GM21528 (cell line): ENCODE data around the gene SYP.

Source experiments
- ATAC-seq: cut with Tn5 transposase; IDR thresholded peaks from one replicate; pipeline ENCODE4 v1.9.1; 2021; ENCODE audit warnings: mild to moderate bottlenecking, moderate library complexity; ENCODE audit not compliant: unreplicated experiment, low FRiP score

The SYP gene

GRCh38 chrX:49192722-49193328 lies 7.2 kb downstream of the SYP start:
- no peak for ATAC-seq

- peak; percentile 26 for ATAC-seq
These were observed 8.4 kb downstream of the SYP start for GRCh38 chrX:49191574-49192011.

- peak; percentile 88 for ATAC-seq
These were observed 9.0 kb downstream of the SYP start for GRCh38 chrX:49190821-49191573.

DNA sequence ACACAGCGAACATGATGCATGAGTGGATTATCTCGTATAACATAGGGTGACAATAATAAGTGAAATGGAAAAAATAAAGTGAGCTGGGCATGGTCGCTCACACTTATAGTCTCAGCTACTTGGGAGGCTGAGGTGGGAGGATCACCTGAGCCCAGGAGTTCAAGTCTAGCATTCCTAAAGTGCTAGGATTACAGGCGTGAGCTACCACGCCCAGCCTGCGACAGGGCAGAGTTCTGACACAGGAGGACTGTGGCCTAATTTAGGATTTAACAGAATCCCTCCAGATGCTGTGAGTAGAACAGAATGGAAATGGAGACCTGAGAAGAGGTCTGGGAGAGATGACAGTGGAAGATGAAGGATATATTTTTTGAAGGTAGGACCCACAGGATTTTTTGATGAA lies 10.4 kb downstream of the SYP start:
- ATAC-seq: no peak

GRCh38 chrX:49188468-49189076 lies 11.4 kb downstream of the SYP start:
- no peak for ATAC-seq

DNA sequence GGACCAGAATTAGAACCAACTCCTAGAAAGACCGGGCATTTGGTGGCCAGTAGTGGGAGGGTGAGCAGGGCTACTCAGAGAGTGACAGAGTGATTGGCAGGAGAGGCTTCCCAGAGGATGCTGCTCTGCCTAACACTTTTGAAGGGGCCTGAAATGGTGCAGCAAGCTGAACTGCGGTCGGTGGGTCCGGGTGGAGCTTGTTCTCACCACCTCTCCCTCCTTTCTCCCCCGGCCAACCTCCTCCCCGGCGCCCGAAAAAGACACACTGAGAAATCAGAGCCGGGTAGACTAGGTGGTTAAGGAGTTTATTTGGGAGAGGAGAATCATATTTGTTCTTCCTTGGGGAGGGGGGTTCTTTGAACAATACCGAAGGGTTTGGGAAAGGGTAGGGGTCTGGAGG lies 12.5 kb downstream of the SYP start:
- ATAC-seq: no peak

DNA sequence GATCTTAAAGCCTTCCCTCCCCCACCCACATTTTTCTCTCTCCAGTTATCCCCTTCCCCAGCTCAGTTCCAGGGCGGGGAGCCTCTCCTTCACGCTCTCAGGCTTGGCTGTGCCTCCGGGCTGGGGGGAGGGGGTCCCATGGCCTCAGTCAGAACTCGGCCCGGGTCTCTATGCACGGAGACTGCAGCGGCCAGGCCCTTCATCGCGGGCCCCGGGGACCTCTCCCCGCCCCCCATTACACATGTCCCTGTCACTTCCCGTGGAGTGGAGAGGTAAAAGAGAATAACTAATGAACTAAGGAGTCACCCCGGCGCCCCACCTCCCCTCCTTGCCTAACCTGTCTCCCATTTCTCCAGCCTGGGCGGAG lies 13.0 kb downstream of the SYP start:
- ATAC-seq: no peak

GRCh38 chrX:49186125-49187027 lies 13.6 kb downstream of the SYP start, which contains the start of gene PRICKLE3:
Gene PRICKLE3, minus strand, starts transcription at chrX:49186373. Its CDS starts 76 bp downstream, at chrX:49186297.
- ATAC-seq: peak; percentile 29

GRCh38 chrX:49184294-49185281 lies 15.4 kb downstream of the SYP start:
- ATAC-seq: no peak

DNA sequence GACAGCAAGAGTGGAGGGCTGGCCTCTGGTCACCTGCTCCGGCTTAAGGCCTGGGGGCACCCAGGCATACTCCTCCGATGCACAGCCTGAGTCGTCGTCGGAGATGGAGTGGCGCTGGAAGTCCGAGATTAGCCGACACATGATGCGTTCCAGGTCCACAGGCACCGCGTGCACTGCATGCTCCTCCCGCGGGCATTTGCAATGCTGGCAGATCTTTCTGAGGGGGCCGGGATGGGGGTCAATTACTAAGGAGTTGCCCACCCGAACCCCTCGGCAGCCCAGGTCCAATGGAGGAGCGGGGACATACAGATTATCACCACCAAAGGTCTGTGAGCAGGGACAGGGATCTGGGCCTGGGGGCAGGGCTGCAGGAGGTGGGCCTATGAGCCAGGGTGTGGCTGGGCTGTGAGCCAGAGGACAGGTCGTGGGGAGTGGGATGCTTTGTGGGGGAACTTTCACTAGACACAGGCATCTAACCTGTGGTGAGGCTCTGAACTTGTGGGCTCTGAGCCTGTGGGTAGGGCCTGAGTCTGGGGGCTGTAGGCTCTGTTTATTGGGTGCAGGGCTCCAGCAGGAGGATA lies 16.2 kb downstream of the SYP start:
- no peak for ATAC-seq

- ATAC-seq: no peak
These were observed 20.6 kb downstream of the SYP start for GRCh38 chrX:49179358-49179757.

DNA sequence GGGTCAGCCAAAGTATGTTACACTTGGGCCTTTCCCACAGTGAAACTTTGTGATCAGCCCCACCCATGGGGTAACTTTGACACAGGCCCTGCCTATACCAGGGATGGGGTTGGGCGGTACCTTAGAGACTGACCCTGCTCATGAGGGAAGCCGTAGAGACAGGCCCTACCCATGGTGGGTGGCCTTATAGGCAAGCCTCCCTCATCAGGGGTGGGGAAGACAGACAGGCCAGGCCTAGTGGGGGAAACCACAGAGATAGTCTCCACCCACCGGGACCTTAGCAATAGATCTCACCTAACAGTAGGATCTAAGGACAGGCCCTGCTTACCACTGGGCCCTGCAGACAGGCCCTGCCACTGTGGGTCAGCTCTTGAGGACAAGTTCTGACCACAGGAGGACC lies 21.5 kb downstream of the SYP start:
- no peak for ATAC-seq

- ATAC-seq: no peak
These were observed 22.0 kb downstream of the SYP start for GRCh38 chrX:49177873-49178480.

DNA sequence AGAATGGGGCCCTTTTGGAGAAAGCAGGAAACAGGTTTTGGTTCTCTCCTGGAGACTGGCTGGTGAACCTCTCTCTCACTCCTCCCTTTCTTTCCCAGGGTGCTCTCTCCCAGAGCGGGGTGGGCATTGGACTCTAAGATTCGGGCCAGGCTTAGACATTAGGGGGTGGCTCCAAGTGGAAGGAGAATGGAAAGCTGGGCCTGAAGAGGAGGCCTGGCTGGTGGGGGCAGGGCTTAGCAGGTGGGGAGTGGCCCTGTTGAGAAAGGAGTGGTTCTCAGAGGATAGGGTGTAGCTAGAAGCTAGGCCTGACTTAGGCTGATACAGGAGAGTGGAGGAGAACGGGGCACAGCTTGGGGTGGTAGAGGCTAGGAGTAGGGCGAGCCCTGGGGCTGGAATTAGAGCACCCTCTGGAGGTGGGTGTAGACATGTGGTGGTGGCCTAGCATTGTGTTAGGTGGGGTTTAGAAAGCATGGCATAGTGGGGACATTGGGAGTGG lies 22.6 kb downstream of the SYP start:
- no peak for ATAC-seq

DNA sequence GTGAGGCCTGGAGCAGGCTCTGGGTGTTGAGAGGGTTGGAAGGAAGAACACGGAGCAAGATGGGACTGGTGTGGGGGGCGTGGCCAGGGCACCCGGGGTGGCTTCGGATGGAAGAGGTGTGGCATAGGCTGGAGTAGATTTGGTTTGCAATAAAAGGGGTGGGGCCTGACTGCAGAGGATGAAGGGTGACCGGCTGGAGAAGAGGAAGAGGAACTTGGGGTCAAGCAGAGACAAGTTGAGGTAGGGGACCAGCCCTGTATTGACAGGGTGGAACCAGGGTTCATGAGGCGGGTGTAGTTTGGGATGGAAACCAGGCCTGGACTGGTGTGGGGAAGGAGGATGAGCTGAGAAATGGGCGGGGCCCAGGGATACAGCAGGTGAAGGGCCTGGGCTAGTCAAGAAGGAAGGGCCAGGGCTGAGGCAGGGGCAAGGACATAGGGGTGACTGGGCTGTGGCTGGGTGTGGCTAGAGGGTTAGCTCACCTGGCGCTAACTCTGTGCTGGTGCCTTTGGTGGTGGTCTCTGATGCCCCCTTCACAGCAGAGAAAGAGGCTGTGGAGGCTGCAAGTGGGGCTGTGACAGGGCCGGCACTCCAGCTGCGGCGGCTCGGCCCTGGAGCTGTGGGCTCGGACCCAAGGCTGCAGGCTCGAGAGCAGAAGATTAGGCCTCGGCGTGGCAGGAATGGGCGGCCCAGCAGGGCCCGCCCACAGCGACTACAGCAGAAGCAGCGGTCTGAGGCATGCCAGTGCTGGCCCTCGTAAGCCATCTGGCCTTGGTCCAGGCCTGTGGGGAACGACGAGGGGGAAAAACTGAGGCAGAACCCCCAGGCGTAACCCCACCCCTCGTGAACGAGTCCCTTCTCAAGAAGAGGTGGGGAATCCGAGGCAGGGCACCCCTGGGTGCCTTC lies 23.3 kb downstream of the SYP start:
- no peak for ATAC-seq

DNA sequence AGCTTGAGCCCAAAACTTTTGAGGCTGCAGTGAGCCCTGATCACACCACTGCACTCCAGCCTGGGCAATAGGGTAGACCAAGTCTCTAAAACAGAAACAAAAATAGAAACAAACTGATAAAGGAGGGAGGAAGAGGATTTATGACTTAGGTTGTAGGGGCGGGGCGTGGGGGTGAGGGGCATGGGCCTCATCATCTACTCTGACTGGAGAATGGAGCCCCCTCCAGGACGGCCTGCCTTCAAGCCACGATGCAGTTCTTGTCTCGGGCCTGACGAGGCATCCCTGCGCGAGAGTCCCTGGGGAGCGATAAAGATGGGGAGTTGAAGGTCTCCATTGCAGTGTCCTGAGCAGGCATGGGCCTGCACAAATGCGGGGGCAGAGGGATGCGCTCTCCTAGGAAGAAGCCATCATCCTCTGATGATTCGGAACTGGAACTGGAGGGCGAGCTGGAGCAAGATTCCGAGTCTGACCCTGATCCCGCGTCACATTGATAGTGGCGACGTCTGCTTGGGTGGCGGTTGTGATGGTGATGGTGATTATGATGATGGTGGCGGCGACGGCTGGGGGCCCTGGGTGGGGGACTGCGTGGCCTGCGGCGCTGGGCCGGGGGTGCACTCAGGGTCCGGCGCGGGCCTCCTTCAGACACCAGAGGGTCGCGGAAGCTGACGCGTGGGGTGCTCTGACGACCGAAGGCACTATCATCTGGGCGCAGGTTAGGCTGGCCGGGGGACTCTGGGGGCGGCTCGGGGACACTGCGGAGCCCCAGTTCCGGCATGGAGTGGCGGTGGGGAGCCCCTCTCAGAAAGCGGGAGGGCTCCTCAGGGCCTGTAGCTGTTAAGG lies 24.3 kb downstream of the SYP start:
- no peak for ATAC-seq

DNA sequence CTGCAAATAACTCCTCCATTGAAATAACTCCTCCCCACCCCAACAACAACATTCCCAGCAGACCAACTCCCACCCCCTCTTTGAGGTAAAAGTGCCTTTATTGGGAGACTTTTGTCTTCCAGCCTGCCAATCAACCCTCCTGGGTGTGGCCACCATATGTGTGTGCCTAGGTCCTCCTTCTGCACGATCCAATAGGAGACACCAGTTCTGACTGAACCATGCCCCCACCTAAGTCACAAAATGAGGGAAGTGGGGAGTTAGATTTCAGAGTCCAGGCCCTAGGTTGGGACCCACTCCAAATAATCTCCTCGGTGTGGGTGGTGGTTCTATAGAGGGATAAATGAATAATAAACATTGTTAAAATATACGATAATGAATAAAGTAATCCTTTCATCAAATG lies 25.3 kb downstream of the SYP start:
- no peak for ATAC-seq
